Measurements from ENCODE around the gene CYP26B1. TPM values are rescaled to one million over a fixed set of nuclear protein-coding genes. Genes with fewer than 3 reads are reported as not detected.
A peak's percentile ranks its signal among the peaks of the same experiment; 100 is the strongest.

Gene CYP26B1
- total RNA-seq, 1 experiment from 2014 or later, result 3.9 TPM

DNA sequence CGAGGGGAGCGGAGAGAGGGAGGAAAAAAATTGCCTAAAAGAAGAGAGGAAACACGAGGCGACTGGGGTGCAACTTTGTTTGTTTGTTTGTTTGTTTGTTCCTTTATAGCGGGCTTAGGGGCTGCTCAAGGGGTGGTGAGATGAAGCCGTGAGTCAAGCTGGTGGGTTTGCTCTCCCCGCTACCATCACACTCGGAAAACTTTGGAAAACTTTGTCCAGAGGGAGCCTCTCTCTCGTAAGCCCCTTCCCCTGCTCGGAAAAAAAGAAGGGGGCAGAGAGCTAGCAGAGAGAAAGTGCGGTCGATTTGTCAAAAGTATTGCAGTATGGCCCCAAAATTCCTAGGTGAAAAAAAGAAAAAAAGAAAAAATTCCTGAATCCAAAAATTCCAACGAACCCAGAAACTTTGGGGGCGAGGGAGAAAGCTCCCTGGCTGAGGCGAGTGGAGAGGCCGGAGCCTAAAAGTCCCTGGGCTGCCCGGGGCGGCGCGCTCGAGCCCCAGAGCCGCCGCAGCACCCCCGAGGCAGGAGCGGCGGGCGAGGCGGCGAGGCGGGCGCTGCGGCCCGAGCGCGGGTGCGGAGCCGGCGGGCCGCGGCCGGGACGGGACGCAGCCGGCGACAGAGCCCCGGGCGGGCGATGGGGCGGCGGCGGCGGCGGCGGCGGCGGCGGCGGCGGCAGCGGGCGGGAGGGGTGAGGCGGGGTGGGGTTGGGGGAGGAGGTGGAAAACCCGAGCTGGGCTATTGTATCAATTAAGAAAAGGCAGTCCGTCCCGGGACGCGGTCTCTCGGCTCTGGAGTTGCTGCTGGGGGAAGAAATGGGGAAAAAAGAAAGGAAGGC lies 558 bp upstream of the CYP26B1 start:
- Histone ChIP-seq H4K20me1 (ENCODE audit: low read length) (no peaks in the 10 kb centered on the region), H3K9me2 (replicated peaks; ENCODE audit: low read length) (no peaks in the 10 kb centered on the region), H3K9ac (ENCODE audit: low read length) (no peak overlapping the region), H3K36me3 (ENCODE audit: low read depth, low read length) (no peaks in the 10 kb centered on the region), H3K4me3 (ENCODE audit: low read length) (peak overlapping the region; percentile 74), H2AFZ (ENCODE audit: low read length) (peak overlapping the region; percentile 59; the same call in 1 of the 2 replicates), H3K4me2 (ENCODE audit: low read length) (peak overlapping the region; percentile 87), H3K9me3 (ENCODE audit: low read length) (no peaks in the 10 kb centered on the region), H3K79me2 (ENCODE audit: low read length) (no peaks in the 10 kb centered on the region), H3F3A (ENCODE audit: low read length, unreplicated experiment) (no peaks in the 10 kb centered on the region), H3K4me1 (ENCODE audit: insufficient read depth, low read length) (peaks cover 28% of the 10 kb centered on the region), H3K27ac (ENCODE audit: low read length) (no peak overlapping the region), H3K27me3 (ENCODE audit: low read length) (peaks cover 29% of the 10 kb centered on the region)
- POLR2A ChIA-PET (ENCODE audit: unreplicated experiment), result interaction anchor here (0.6 kb wide), 1 partner anchor 34 kb away, joined by 8 read pairs; no protein-coding TSS in a partner anchor
- BruUV-seq (replicated peaks), result no TSS peak
- CTCF ChIA-PET, result no interaction called here
- intact Hi-C loops (cut with micrococcal nuclease), result no loop called here
- TF ChIP-seq EZH2phosphoT487 (IDR thresholded peaks at IDR 0.05; ENCODE audit: borderline replicate concordance, low read length), result no peak
- TF ChIP-seq EZH2 (IDR thresholded peaks at IDR 0.05; ENCODE audit: low read length, unreplicated experiment), result peak; percentile 41
- TF ChIP-seq, protein P1, sequence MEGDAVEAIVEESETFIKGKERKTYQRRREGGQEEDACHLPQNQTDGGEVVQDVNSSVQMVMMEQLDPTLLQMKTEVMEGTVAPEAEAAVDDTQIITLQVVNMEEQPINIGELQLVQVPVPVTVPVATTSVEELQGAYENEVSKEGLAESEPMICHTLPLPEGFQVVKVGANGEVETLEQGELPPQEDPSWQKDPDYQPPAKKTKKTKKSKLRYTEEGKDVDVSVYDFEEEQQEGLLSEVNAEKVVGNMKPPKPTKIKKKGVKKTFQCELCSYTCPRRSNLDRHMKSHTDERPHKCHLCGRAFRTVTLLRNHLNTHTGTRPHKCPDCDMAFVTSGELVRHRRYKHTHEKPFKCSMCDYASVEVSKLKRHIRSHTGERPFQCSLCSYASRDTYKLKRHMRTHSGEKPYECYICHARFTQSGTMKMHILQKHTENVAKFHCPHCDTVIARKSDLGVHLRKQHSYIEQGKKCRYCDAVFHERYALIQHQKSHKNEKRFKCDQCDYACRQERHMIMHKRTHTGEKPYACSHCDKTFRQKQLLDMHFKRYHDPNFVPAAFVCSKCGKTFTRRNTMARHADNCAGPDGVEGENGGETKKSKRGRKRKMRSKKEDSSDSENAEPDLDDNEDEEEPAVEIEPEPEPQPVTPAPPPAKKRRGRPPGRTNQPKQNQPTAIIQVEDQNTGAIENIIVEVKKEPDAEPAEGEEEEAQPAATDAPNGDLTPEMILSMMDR (conservative IDR thresholded peaks at IDR 0.05; ENCODE audit: low read depth, low read length), result no peak
- DNase-seq (no peak), ATAC-seq (no peak)

DNA sequence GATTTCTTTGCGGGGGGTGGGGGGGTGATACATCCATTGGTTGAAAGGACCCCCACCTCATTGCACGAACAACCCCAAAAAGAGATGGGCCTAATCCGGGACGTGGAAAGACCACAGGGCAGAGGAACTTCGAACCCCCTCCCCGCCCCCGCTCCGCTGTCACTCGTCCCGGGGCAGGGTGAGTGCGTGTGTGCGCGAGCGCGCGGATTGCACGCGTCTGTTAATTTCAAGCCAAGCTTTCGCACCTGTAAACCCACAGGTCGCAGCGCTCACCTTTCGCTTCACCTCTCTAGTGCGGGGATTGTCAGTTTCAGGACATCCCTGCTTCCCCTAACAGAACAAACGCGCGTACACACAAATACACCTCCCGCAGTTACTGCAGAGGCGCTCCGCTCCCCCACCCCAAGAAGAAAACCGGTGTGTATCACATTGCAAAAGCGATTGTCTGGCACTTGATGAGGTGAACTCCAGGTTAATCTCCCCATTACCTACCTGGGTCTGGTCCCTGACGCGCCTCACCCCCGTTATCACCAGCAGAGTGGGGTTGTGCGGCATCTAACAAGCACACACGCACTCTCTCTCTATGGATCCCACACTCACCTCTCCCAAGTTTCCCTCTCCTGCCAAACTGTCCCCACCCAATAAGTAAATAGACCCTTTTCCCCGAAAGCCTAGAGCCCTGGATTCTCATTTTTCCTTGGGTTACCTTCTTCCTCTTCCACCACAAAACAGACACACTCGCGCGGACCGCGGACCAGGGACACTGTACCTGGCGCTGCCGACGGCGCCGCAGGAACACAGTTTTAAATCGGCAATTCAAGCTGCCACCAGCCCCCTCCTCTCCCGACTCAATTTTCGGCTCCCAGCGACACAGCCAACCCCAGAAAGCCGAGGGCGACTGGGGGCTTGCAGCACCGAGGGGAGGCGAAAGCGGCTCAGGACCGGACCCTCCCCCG lies 1.0 kb downstream of the CYP26B1 start:
- Histone ChIP-seq H3K9me3 (ENCODE audit: low read length) (no peaks in the 10 kb centered on the region), H3K4me1 (ENCODE audit: insufficient read depth, low read length) (peaks cover 28% of the 10 kb centered on the region), H3K4me2 (ENCODE audit: low read length) (peak overlapping the region; percentile 98; the same call in 1 of the 2 replicates), H4K20me1 (ENCODE audit: low read length) (no peaks in the 10 kb centered on the region), H3K9ac (ENCODE audit: low read length) (no peak overlapping the region), H3F3A (ENCODE audit: low read length, unreplicated experiment) (no peaks in the 10 kb centered on the region), H3K4me3 (ENCODE audit: low read length) (no peak overlapping the region), H2AFZ (ENCODE audit: low read length) (no peak overlapping the region), H3K27me3 (ENCODE audit: low read length) (peaks cover 29% of the 10 kb centered on the region), H3K9me2 (replicated peaks; ENCODE audit: low read length) (no peaks in the 10 kb centered on the region), H3K36me3 (ENCODE audit: low read depth, low read length) (no peaks in the 10 kb centered on the region), H3K79me2 (ENCODE audit: low read length) (no peaks in the 10 kb centered on the region), H3K27ac (ENCODE audit: low read length) (no peak overlapping the region)
- intact Hi-C loops (cut with micrococcal nuclease), result no loop called here
- no peak for TF ChIP-seq EZH2 (IDR thresholded peaks at IDR 0.05; ENCODE audit: low read length, unreplicated experiment)
- no peak for TF ChIP-seq EZH2phosphoT487 (IDR thresholded peaks at IDR 0.05; ENCODE audit: borderline replicate concordance, low read length)
- TF ChIP-seq, protein P1 (conservative IDR thresholded peaks at IDR 0.05; ENCODE audit: low read depth, low read length), result no peak
- ChIA-PET CTCF (no interaction called here), POLR2A (ENCODE audit: unreplicated experiment) (no interaction called here)
- DNase-seq, result no peak
- no peak for ATAC-seq
- BruUV-seq (replicated peaks), result no TSS peak

Data from PC-3 (cell line).